Ecto neural progenitor cell (in vitro differentiated cells): ENCODE results near the gene TAF4B.

Experiments
- DNase-seq: peaks from one replicate; pipeline ENCODE4 v3.0.0-alpha.2; 2018; ENCODE audit warnings: low spot score

The TAF4B gene

DNA sequence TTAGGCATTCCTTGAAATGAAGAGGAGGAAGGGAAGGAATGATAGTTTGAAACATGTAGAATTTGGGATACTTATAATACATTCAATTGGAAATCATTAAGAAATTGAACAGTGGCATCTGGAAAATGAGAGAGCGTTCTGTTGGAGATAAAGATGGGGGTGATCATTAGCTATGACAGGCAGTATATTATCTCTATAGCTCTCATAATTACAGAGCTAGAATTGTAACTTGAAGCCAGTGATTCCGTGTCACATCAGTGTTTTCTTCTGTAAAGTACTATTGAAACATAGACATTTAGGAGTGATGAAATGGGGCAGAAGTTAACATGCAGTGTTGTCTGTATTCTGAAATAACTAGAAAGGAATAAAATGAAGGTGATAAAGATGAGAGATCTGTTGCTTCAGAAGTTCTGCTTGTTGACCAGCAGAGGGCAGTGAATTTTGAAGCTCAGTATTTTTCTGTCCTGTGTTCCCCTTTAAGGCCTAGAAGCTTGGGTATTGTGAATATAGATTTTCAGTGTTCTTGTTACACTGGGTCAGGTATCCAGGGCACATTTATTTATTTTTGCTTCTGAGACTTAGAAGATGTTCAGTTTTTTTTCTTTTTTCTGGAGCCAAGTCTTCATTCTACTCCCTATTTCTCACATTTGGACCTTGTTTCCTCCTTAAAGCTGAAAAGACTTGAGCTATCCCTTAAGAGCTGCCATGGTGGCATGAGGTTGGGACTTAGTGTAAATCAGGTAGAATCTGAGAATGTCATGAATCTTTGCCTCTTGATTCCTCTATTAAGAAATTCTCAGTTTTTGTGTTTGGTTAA is 157.4 kb downstream of the TAF4B start:
- no peak for DNase-seq

DNA sequence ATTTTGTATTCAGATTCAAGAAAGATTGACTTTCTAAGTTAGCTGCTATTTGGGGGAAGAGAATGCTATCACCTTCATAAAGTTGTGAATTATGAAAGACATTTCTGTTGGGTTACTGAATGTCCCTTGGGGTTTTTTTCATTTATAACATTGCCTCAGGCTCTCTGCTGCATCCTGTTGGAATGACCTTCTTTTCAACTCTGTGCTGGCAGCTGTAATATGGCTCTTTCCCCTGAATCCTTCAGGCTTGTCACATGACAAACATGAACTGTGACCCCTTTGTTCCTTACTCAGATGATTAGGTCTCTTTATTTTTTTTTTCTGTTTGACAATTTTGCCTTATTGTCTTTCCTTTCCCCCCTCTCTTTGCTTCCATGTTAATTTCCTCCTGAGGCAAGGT is 159.8 kb downstream of the TAF4B start:
- no peak for DNase-seq

DNA sequence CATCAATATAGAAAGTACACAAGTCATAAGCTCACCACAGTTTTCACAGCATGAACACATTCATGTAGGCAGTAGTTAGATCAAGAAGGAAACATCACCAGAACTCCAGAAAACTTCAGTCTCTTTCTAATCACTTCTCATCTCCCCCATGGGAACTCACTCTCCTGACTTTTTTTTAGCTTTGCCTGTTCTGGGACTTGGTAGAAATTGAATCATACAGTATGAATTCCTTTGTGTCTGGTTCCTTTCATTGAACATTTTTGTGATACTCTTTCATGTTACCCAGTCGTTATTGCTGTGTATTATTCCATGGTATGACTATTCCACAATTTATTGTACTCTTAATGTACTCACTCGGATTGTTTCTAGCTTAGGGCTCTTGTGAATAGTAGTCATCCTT is 160.2 kb downstream of the TAF4B start:
- DNase-seq = no peak

DNA sequence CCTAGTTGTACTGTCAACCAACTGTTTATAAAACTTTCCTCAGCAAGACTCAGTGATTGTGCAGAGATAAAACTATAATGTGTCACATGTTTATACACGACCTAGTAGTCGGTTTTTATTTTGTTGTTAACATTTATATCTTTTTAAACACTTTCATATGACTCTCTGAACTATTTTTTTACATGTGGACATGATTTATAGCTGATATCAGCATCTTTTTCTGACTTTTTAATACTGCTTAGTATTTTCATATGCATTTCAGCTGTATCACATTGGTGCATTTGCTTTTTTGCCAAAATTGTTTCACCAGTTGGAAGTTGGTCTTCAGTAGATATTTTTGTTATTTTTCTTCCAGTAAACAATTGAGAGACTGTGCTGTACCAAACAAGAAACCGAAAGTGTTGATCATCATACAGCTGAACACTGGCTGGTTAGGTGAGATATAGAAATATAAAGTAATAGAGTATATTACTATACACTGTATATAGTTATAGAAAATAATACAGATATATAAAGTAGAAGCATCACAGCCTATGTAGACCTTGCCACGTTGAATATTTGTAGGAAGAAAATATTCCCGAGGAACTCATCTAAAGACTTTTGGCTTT is 167.9 kb downstream of the TAF4B start:
- no peak for DNase-seq

DNA sequence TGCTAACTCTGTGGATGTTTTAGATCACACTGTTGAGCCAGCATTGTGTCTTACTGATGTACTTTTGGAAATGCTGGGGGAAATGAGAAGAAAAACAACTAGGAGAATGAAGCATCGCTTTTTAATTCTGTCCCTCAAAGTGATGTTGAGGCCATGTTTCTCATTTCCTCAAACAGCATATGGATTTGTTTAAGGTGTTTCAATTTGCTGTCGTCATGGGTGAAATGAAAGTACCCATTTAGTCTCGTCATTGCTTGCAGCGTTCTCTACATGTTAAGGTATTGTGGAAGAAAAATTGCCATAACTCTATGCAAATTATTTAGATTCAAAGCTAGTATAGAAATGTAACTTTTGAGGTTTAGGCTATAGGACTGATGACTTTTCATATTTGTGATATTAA is 170.8 kb downstream of the TAF4B start:
- DNase-seq = no peak

DNA sequence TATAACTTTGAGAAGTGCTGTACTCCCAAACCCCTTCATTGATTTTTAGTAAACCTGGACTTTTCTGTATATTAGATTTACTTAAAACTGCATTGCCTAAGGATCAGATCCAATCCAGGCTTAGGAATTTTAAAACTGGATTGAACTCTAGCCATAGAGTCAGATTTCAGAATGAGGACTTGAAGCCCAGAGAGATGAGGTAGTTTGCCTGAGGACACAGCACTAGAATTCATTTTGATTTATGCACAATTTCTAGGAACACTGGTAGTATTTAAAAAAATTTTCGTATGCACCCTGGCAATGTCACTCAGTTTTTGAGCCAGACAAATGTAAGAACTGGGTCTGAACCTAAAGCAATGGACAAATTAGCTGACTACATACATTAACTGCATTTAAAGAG is 177.2 kb downstream of the TAF4B start:
- no peak for DNase-seq

DNA sequence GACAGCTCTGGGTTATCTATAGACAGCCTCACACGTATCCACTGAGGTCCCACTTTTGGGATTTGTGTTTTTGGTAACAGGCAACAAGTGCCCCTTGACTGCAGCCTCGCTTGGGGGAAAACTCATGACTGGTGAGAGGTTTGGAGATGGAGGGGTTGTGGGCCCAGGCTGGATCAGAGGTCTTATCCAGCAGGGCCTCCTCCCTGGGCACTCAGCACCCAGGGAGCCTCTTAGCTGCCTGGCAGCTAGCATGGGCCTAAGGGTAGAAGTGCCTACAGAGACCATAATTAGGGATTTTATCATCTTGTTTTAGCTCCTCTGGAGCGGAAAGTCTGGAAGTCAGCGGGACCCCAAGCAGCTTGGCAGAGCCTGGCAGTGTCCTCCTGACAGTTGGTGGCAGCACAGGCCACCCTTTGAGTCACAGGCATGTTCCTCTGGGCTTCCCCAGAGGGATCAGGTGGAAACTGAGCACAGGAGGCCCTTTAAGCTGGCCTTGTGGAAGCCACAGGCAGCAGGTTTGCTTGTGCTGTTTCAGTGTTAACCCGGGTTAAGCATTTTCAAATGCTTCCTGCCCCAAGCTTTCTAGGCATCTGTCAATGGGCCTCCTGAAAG is 179.1 kb downstream of the TAF4B start:
- DNase-seq = no peak

DNA sequence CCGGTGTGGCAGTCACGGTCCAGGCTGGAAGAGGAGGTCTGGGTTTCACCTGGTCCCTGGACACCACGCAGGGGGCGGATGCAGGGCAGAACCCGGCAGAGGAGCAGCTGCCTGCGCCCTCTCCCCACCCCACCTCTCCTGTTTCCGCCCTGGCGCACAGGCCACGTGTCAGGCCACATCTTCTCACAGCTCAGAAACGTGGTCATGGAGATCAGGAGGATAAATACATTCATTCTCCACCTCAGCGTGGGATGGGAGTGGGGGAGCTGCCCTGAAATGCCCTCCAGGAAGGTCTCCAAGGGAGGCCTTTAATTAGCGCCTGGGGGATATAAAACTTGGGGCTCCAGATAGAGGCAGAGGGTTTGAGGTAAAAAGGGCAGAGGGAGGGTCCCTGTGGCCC is 180.1 kb downstream of the TAF4B start:
- DNase-seq = no peak

DNA sequence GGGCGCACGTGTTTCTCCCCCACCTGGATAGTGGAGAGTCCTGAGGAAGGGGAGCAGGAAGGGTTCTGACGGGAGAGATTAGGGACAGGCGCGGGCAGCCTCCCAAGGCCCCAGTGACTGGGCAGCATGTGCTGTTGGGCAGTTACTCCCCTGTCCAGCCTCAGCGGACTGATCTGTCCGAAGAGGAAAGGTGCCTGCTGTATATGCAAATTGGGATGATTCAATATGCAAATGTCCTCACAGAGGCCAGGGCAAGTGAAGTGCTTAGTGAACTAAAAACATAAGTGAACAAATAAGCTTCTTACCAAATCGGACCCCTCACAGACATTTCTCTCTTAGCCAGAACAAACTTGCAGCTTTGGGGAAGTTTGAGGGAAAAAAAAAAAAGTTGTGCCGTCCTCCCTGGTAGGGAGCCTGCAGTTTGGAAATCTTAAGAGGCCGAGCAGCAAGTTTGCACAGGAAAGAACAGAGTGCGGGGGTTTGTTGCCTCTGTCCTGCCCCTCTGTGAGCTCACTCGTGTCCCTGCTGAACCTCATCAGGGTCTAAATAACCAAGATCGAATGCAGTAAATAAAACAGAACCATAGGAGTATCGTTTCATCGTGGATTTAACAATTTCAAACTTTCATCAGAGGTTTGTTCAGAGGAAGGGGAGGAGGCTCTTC is 180.7 kb downstream of the TAF4B start:
- no peak for DNase-seq

DNA sequence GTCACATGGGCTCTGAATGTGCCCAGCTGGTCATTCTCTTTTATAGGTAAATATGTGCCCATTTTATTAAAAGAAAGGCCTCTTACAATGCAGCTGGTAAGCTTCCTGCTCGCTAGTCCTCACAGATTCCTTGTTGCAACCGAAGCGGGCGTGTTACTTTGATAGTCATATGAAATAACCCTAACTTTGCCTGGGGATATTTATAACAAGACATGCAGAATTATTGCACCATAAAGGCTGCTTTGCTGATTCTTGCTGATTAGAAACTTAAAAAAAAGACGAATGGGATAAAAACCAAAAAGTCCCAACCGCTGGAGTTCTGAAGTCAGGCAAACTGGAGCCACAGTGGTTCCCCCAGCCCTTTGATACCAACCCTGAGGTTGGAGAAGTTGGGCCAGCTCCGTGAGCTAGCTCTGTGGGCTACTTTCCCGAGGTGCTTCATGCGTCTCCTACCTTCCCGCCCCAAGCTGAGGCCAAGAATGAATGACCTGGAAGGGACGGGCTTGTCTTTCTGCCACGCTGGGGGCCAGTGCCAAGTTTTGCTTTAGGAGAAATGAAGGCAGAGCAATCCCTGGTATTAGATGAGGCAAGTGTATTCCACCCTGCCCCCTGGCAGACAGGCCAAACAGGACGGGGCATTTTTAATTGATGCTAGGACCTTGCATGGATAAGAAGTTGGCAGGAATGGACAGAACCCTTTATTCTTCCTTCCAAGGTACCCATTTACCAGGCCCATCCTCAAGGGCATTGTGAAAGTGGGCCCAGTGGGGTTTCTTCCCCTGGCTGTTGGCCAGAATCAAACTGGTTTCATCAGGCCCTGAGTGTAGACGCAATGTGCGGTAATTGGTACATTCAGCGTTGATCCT is 181.7 kb downstream of the TAF4B start:
- no peak for DNase-seq

DNA sequence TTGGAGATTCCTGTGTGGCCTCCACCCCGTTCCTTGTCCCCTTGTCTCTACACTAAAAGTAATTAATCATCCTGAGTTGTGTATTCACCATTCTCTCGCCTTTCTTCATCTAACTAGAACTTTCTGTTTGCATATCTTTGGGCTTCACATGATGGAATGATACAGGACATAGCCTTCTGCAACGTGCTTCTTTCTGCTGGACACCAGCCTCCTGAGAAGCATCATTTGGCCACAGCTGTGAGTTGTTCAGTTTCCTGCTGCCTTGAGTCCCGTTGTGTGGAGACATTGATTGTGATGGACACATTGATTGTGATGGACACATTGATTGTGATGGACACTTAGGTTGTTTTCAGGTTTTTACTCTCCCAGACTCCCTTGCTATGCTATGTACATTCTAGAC is 182.8 kb downstream of the TAF4B start:
- DNase-seq = no peak

DNA sequence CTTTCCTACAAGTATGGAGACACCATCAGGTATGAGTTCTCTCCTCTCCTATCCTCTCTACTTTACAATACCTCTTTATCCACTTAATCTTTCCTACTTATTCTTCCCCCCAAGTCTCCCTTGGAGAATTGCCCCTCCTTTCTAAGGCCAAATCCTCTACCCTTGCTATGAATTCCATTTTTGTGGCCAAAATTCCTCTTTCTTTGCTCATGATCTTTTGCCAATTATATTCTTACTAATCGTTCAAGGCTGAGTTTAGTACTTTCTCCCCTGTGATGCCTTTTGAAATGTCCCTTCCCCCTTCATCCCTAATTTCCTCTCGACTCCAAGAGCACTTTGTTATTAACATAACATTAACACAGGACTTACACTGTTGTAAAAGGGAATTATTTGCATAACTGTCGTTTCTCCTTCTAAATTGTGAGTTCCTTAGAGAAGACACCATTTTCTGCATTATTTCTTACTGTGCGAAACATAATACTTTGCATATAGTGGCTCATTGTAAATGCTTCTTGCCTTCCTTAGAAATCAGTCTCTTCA is 188.7 kb downstream of the TAF4B start:
- no peak for DNase-seq

DNA sequence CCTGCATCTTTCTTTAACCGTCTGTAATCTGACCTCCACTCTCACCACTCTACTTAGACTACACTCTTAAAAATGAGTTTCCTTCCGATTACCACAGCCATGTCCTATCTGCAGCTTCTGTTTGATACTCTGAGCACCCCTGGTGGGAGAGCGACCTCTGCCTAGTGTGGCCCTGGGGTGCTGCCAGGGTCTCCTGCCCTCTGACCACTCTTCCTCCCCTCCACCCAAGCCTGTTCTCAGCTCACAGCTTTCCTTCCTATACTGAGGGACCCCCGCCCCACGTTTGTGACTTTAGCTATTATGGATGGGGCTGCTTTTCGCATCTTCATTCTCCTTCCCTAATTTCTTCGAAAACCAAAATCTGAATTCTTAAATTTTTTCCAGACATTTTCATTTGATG is 189.4 kb downstream of the TAF4B start:
- no peak for DNase-seq

DNA sequence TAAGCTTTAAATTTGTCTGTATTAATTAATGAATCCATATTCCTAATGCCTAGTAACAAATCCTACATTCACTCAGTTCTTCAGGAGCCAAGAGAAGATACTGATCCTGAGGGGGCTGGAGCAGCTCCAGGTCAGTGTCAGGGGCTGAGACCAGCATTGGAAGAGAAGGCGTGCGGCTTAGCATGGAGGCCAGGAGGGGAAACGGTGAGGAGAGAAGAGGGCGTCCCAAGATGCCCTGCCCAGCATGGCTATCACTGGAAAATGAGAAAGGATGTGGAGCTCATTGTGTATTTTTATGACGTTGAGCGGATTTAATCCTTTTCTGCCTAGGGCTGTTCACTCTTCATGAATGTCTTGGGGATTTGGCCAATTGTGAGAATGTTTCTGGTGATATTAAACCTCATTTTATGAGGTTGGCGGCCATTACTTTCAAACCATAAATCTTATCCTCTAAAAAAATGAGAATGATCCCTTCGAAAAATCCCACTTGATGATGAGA is 190.5 kb downstream of the TAF4B start:
- no peak for DNase-seq

DNA sequence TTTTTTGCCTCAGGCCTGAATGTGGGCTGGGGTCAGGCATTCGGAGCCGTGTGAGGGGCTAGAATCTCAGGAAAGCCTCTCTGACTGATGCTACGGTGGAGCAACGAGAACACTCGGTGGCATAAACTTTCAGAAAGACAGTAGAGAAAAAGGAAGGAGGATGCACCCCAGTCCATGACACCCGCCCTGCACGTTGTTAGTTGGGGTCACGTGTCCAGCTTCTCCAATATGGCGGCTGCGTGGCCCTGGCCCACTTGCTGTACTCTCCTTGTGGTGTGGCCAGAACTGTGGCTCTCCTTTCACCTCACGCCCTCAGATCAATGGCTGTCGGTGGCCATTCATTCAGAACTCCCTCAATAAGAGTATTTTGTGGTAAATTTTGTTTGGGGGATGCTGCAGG is 190.9 kb downstream of the TAF4B start:
- no peak for DNase-seq

DNA sequence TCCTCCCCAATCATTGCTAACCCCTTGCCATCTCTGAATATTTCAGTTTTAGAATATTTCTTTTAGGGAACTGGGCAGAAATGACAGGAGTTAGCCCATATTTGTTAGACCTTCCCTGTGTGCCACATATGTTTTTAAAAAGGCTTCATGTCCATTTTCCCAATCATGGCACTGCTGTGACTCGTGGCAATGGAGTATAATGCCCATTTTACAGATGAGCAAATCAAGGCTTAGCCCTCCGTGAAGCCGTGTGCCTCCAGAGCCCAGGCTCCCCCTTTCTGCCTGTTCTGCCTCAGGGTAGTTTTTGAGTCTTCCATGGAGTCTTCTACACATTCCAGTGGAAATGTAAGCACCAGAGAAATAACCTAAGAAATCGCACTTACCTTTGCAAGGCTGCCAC is 192.0 kb downstream of the TAF4B start:
- no peak for DNase-seq

DNA sequence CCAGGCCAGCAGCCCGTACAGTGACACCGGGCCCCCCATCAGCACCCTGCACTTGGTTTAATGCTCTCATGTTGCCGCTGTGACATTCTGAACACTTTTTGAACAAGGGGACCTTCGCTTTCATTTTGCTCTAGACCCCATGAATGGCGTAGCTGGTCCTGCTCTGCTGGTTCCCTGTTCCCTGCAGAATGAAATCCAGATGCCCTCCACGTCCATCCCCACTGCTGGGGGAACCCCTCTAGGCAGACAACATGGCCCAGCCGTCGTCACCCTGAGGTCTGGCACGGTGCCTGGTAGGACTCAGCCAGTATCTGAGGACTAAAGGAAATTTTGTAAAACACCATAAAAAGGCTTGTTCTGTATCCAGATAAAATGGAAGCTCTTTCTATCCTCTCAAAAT is 193.5 kb downstream of the TAF4B start:
- DNase-seq = no peak

DNA sequence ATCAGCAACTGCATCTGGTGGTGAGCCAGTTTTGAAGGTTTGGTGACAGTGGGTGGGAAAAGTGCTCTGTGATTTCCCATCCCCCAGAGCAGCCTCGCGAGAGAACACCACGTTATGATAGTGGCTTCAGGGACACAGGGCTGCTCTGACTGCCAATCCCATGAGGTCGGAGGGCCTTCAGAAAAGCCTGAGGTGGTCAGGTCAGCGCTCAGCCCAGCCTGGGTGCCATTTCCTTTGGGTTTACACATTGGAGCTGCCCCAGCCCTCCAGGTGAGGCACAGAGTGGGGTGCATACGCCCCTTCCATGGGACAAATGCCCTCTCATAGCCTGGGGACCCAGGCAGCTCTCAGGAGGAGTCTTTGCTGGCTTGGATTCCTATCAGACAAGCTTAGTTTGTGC is 195.3 kb downstream of the TAF4B start:
- no peak for DNase-seq

DNA sequence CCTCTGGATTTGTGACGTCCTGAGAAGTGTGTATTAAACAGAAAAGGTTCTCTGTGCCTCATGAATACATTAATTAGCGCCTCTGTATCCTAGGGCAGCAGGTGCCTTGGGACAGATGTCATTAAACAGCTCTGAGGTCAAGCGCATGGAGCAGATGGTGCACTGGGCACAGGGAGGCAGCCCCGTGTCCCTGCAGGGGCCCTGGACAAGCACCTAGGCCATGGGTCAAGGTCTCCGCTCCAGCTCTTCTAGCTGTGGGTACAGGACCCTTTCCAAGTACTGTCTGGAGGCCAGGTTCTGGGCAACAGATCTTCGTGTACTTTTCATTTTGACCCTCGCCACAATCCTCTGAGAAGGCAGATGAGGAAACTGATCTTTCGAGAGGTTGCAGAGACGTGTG is 195.7 kb downstream of the TAF4B start:
- DNase-seq = no peak

DNA sequence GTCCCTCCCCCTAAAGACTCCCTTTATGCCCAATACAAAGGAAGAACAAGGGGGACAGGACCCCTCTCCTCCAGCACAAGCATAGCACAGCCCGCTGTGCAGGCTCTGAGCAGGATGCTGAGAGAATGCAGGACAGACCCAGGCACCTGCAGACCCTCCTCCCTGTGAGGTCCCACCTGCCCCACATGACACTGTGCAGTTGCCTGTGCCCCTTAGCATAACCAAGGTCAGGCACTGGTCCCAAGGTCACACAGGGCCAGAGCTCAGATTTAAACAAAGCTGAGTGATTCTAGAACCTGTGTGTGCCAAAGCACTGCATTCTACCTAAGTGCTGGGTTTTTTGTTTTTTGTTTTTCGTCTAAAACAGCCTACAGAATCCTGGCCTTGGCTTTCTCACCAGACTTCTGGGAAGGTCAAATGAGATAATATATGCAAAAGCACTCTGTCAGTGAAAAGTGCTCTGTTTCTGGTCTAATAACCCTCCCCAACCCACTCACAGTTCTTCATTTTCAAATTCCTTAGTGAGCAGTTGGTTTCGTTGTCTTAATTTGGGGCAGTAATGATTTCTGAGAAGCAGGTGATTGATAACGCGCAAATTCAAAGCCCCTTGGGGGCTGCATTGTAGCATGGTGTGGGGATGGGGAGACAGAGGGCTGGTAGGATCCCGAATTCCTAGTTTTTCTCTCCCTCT is 196.4 kb downstream of the TAF4B start:
- DNase-seq = no peak
